ENCODE data around the gene TRAPPC3L. TPM values are rescaled to one million over a fixed set of nuclear protein-coding genes. Genes with fewer than 3 reads are reported as not detected.

TRAPPC3L gene
- total RNA-seq, 2 experiments from 2014 or later, result not detected

DNA sequence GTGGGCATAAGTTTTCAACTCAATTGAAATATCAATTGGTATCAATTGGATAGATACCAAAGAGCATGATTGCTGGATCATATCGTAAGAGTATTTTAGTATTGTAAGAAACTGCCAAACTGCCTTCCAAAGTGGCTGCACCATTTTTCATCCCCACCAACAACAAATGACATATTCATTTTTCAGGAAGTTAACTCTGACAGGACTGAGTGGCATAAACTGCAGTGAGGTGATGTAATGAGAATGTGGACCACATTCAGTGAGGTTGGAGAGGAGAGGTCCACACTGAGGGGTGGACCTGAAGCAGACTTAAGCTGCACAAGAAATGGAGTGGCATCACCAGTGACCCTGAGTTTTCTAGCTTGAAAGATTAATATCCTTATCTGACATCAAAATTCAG is 95.9 kb downstream of the TRAPPC3L start:
- ChIA-PET POLR2A (no interaction called here), CTCF (no interaction called here)
- Mint-ChIP-seq H3K9me3 (no peaks in the 10 kb centered on the region), H3K4me3 (no peak overlapping the region), H3K4me1 (ENCODE audit: low read depth) (peaks cover 7% of the 10 kb centered on the region), H3K27me3 (peaks cover 4% of the 10 kb centered on the region), H3K36me3 (ENCODE audit: low read depth) (no peaks in the 10 kb centered on the region), H3K27ac (no peak overlapping the region)
- DNase-seq (no peak), ATAC-seq (ENCODE audit: poor library complexity) (no peak)
- Histone ChIP-seq H3K9me3 (ENCODE audit: control insufficient read depth in 1 of 2, insufficient read depth in 1 of 2, low read length in 2 of 2) (no peaks in the 10 kb centered on the region), H3K4me3 (ENCODE audit: low read length) (no peak overlapping the region), H3K36me3 (ENCODE audit: insufficient read depth, low read length) (no peaks in the 10 kb centered on the region), H3K4me1 (ENCODE audit: insufficient read depth, low read length) (peaks cover 8% of the 10 kb centered on the region), H3K27ac (ENCODE audit: low read depth in 1 of 2, low read length in 2 of 2) (no peak overlapping the region), H3K27me3 (ENCODE audit: control insufficient read depth in 1 of 2, insufficient read depth in 2 of 2, low read length in 2 of 2) (no peaks in the 10 kb centered on the region)
- no peak for TF ChIP-seq CTCF (IDR thresholded peaks at IDR 0.05)
- intact Hi-C loops (cut with DNase I, micrococcal nuclease), result no loop called here

- Histone ChIP-seq H3K36me3 (ENCODE audit: insufficient read depth, low read length) (no peaks in the 10 kb centered on the region), H3K27ac (ENCODE audit: low read depth in 1 of 2, low read length in 2 of 2) (no peak overlapping the region), H3K27me3 (ENCODE audit: control insufficient read depth in 1 of 2, insufficient read depth in 2 of 2, low read length in 2 of 2) (no peaks in the 10 kb centered on the region), H3K4me3 (ENCODE audit: low read length) (no peak overlapping the region), H3K4me1 (ENCODE audit: insufficient read depth, low read length) (peaks cover 10% of the 10 kb centered on the region), H3K9me3 (ENCODE audit: control insufficient read depth in 1 of 2, insufficient read depth in 1 of 2, low read length in 2 of 2) (no peaks in the 10 kb centered on the region)
- Mint-ChIP-seq H3K36me3 (ENCODE audit: low read depth) (no peaks in the 10 kb centered on the region), H3K27ac (no peak overlapping the region), H3K4me3 (no peak overlapping the region), H3K9me3 (no peaks in the 10 kb centered on the region), H3K4me1 (ENCODE audit: low read depth) (peaks cover 13% of the 10 kb centered on the region), H3K27me3 (peaks cover 9% of the 10 kb centered on the region)
- CTCF ChIA-PET, result no interaction called here
- intact Hi-C loops (cut with DNase I, micrococcal nuclease), result no loop called here
- ATAC-seq (ENCODE audit: poor library complexity) (no peak), DNase-seq (peak in 2 of 14 experiments; percentile 25 to 29)
- TF ChIP-seq CTCF (IDR thresholded peaks at IDR 0.05), result no peak
- POLR2A ChIA-PET, result no interaction called here
Measured at GRCh38 chr6:116447496-116448011, 97.9 kb downstream of the TRAPPC3L start.

DNA sequence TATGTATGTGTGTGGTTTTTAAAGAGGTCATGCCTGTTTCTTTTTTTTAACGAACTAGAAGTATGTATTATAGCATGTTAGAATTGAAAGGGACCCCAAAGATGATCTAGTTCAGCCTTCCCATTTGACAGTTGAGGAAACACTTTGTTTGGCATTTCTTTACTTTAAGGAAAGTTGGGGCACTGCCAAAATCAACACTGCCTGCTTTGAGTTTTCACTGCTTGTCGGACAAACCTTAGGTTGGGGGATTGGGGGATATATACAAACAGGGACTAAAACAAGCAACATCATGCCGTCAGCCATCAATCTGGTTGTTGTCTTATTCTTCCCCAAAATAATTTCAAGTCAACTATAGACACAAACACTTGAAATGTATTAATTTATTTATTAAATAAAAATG is 98.4 kb downstream of the TRAPPC3L start:
- CTCF ChIA-PET, result interaction anchor here (0.8 to 1.8 kb wide), 2 partner anchors 10 to 12 kb away, joined by 3 to 4 read pairs; no protein-coding TSS in a partner anchor

More for the DNA sequence above, 98.4 kb downstream of the TRAPPC3L start:
- Mint-ChIP-seq H3K36me3 (ENCODE audit: low read depth) (no peaks in the 10 kb centered on the region), H3K27me3 (peaks cover 9% of the 10 kb centered on the region), H3K27ac (no peak overlapping the region), H3K4me1 (ENCODE audit: low read depth) (peaks cover 13% of the 10 kb centered on the region), H3K4me3 (no peak overlapping the region), H3K9me3 (no peaks in the 10 kb centered on the region)
- H3K9me3 ChIP-seq (ENCODE audit: control insufficient read depth in 1 of 2, insufficient read depth in 1 of 2, low read length in 2 of 2), result no peaks in the 10 kb centered on the region
- no peaks in the 10 kb centered on the region for H3K36me3 ChIP-seq (ENCODE audit: insufficient read depth, low read length)
- no peak overlapping the region for H3K4me3 ChIP-seq (ENCODE audit: low read length)
- POLR2A ChIA-PET, result no interaction called here
- DNase-seq (no peak), ATAC-seq (ENCODE audit: poor library complexity) (no peak)
- intact Hi-C loops (cut with DNase I, micrococcal nuclease), result no loop called here
- no peaks in the 10 kb centered on the region for H3K27me3 ChIP-seq (ENCODE audit: control insufficient read depth in 1 of 2, insufficient read depth in 2 of 2, low read length in 2 of 2)
- TF ChIP-seq CTCF (IDR thresholded peaks at IDR 0.05), result no peak
- H3K27ac ChIP-seq (ENCODE audit: low read depth in 1 of 2, low read length in 2 of 2), result no peak overlapping the region
- peaks cover 10% of the 10 kb centered on the region for H3K4me1 ChIP-seq (ENCODE audit: insufficient read depth, low read length)

Measured in CD4-positive, alpha-beta T cell (primary cell).